H9 (cell line): ENCODE data around the gene ACSL6. TPM values are rescaled to one million over a fixed set of nuclear protein-coding genes. Genes with fewer than 3 reads are reported as not detected.

Experiments
- DNase-seq: peaks from one replicate; pipeline ENCODE4 v3.0.0-alpha.2; 2017
- H2AFZ ChIP-seq: one replicate; pipeline ENCODE4 v1.6.1; 2013; ENCODE audit warnings: mild to moderate bottlenecking, low read length, control low read depth, moderate library complexity
- H2AK5ac ChIP-seq: 2 replicates; pipeline ENCODE4 v1.6.1; 2013; ENCODE audit warnings: low read length, control low read depth, mixed read lengths; ENCODE audit not compliant: insufficient read length
- H2BK120ac ChIP-seq: one replicate; pipeline ENCODE4 v1.6.1; 2013; ENCODE audit warnings: low read depth, mild to moderate bottlenecking, low read length, control low read depth, inconsistent platforms; ENCODE audit not compliant: poor library complexity, severe bottlenecking
- H2BK12ac ChIP-seq: 2 replicates; pipeline ENCODE4 v1.6.1; 2013; ENCODE audit warnings: low read length, control low read depth, mixed read lengths, low read depth; ENCODE audit not compliant: insufficient read length
- H2BK15ac ChIP-seq: 2 replicates; pipeline ENCODE4 v1.6.1; 2013; ENCODE audit warnings: low read depth, low read length, control low read depth
- H2BK20ac ChIP-seq: one replicate; pipeline ENCODE4 v1.6.1; 2013; ENCODE audit warnings: low read depth, mild to moderate bottlenecking, low read length, control low read depth, inconsistent platforms; ENCODE audit not compliant: poor library complexity, severe bottlenecking
- H2BK5ac ChIP-seq: 2 replicates; pipeline ENCODE4 v1.6.1; 2013; ENCODE audit warnings: low read length, control low read depth, mixed read lengths; ENCODE audit not compliant: insufficient read length
- H3K14ac ChIP-seq: 2 replicates; pipeline ENCODE4 v1.6.1; 2013; ENCODE audit warnings: low read length, control low read depth; ENCODE audit not compliant: insufficient read depth
- H3K18ac ChIP-seq: 2 replicates; pipeline ENCODE4 v1.6.1; 2013; ENCODE audit warnings: low read depth, mild to moderate bottlenecking, mixed read lengths, low read length, control low read depth; ENCODE audit not compliant: insufficient read length
- H3K23ac ChIP-seq: 2 replicates; pipeline ENCODE4 v1.6.1; 2013; ENCODE audit warnings: low read length, control low read depth, mixed read lengths, low read depth; ENCODE audit not compliant: insufficient read length
- H3K23me2 ChIP-seq: 2 replicates; pipeline ENCODE4 v1.6.1; 2013; ENCODE audit warnings: low read depth, mild to moderate bottlenecking, mixed read lengths, low read length, control low read depth; ENCODE audit not compliant: insufficient read length, poor library complexity, severe bottlenecking
- H3K27ac ChIP-seq: 2 replicates; pipeline ENCODE4 v1.5.1; 2013; ENCODE audit warnings: low read length, control low read depth, mixed read lengths, low read depth; ENCODE audit not compliant: insufficient read length
- H3K27me3 ChIP-seq: 2 replicates; pipeline ENCODE4 v1.6.1; 2013; ENCODE audit warnings: low read length, control low read depth, inconsistent platforms; ENCODE audit not compliant: insufficient read depth
- H3K4ac ChIP-seq: 2 replicates; pipeline ENCODE4 v1.6.1; 2013; ENCODE audit warnings: low read depth, mild to moderate bottlenecking, control low read depth, inconsistent platforms, low read length, moderate library complexity
- H3K4me1 ChIP-seq: 2 replicates; pipeline ENCODE4 v1.6.1; 2013; ENCODE audit warnings: low read length, control low read depth, inconsistent platforms; ENCODE audit not compliant: insufficient read depth
- H3K4me2 ChIP-seq: 2 replicates; pipeline ENCODE4 v1.6.1; 2013; ENCODE audit warnings: low read length, control low read depth, mixed read lengths; ENCODE audit not compliant: insufficient read length, insufficient read depth
- H3K56ac ChIP-seq: 2 replicates; pipeline ENCODE4 v1.6.1; 2013; ENCODE audit warnings: low read depth, mild to moderate bottlenecking, mixed read lengths, low read length, control low read depth; ENCODE audit not compliant: insufficient read length
- H3K79me1 ChIP-seq: 2 replicates; pipeline ENCODE4 v1.6.1; 2013; ENCODE audit warnings: low read depth, mild to moderate bottlenecking, moderate library complexity, low read length, control low read depth, inconsistent platforms; ENCODE audit not compliant: insufficient read depth, poor library complexity, severe bottlenecking
- H3K79me2 ChIP-seq: 2 replicates; pipeline ENCODE4 v1.6.1; 2013; ENCODE audit warnings: low read length, control low read depth, inconsistent platforms; ENCODE audit not compliant: insufficient read depth
- H3K9ac ChIP-seq: 2 replicates; pipeline ENCODE4 v1.6.1; 2013; ENCODE audit warnings: low read length, control low read depth, mixed read lengths; ENCODE audit not compliant: insufficient read length; ENCODE audit errors: extremely low read depth
- H3K9me3 ChIP-seq: one replicate; pipeline ENCODE4 v1.6.1; 2013; ENCODE audit warnings: low read depth, low read length, inconsistent platforms; ENCODE audit not compliant: control insufficient read depth
- H3T11ph ChIP-seq: one replicate; pipeline ENCODE4 v1.6.1; 2013; ENCODE audit warnings: mild to moderate bottlenecking, low read length, control low read depth, inconsistent platforms
- H4K20me1 ChIP-seq: one replicate; pipeline ENCODE4 v1.6.1; 2013; ENCODE audit not compliant: control insufficient read depth, insufficient read length, insufficient read depth
- H4K5ac ChIP-seq: 2 replicates; pipeline ENCODE4 v1.6.1; 2013; ENCODE audit warnings: low read depth, mild to moderate bottlenecking, mixed read lengths, low read length, control low read depth; ENCODE audit not compliant: insufficient read length
- H4K8ac ChIP-seq: replicated peaks from 2 replicates; pipeline ENCODE4 v1.6.1; 2013; ENCODE audit warnings: low read length, control low read depth, mixed read lengths, low read depth; ENCODE audit not compliant: insufficient read length
- H4K91ac ChIP-seq: 2 replicates; pipeline ENCODE4 v1.6.1; 2013; ENCODE audit warnings: low read depth, mild to moderate bottlenecking, moderate library complexity, mixed read lengths, low read length, control low read depth; ENCODE audit not compliant: insufficient read length
- H3K27ac Mint-ChIP-seq, 3 experiments: 2 replicates in 2 of 3; 3 replicates in 1 of 3; pipeline ENCODE4 v1.8.0; 2020 to 2021; ENCODE audit warnings: mixed read lengths in 3 of 3, mild to moderate bottlenecking in 1 of 3, moderate library complexity in 1 of 3
- H3K27me3 Mint-ChIP-seq: 2 replicates; pipeline ENCODE4 v1.8.0; 2021; ENCODE audit warnings: low read depth, mild to moderate bottlenecking, moderate library complexity, mixed read lengths
- H3K36me3 Mint-ChIP-seq, 3 experiments: 2 replicates in 2 of 3; 3 replicates in 1 of 3; pipeline ENCODE4 v1.8.0; 2020 to 2021; ENCODE audit warnings: low read depth in 3 of 3, mixed read lengths in 3 of 3; ENCODE audit not compliant: insufficient read depth in 1 of 3
- H3K4me1 Mint-ChIP-seq, 2 experiments: 2 replicates each; pipeline ENCODE4 v1.8.0; 2020; ENCODE audit warnings: mixed read lengths in 2 of 2
- H3K4me3 Mint-ChIP-seq, 2 experiments: 2 replicates in 1 of 2; 3 replicates in 1 of 2; pipeline ENCODE4 v1.8.0; 2020 to 2021; ENCODE audit warnings: mild to moderate bottlenecking in 2 of 2, mixed read lengths in 2 of 2, moderate library complexity in 1 of 2
- H3K9me3 Mint-ChIP-seq, 2 experiments: 2 replicates in 1 of 2; 3 replicates in 1 of 2; pipeline ENCODE4 v1.8.0; 2020; ENCODE audit warnings: mild to moderate bottlenecking in 2 of 2, mixed read lengths in 2 of 2, moderate library complexity in 1 of 2
- CTCF ChIP-seq: fragments of 200-600 bp; sonication (generic); conservative IDR thresholded peaks from 3 replicates; pipeline ENCODE4 v1.8.0; 2021; ENCODE audit warnings: antibody characterized with exemption, mild to moderate bottlenecking
- WGBS: extraction: QIAGEN DNeasy Blood & Tissue Kit; methylation state at CpG from one replicate; pipeline ENCODE4 v1.1.7; 2013; ENCODE audit warnings: missing lambda C conversion rate, low lambda C conversion rate, mixed read lengths; ENCODE audit not compliant: insufficient read length; ENCODE audit errors: extremely low coverage; 5-methylcytosine and 5-hydroxymethylcytosine counted together
- total RNA-seq: library from RNA; stranded (reverse); gene quantifications from 2 replicates; pipeline ENCODE4 v1.2.1, GENCODE V29; 2021

ACSL6 gene
- total RNA-seq, 1 experiment from 2014 or later: 1.6 TPM

- WGBS: no CpG with 5 or more reads among the region's 3 CpGs
Measured at GRCh38 chr5:131952301-131952857, 59.1 kb downstream of the ACSL6 start.

More at GRCh38 chr5:131952301-131952857, 59.1 kb downstream of the ACSL6 start:
- no peak overlapping the region for H2AFZ ChIP-seq
- H4K8ac ChIP-seq: no peak overlapping the region
- no peaks in the 10 kb centered on the region for H3K79me2 ChIP-seq
- no peak overlapping the region for H2BK20ac ChIP-seq
- no peak overlapping the region for H3K9ac ChIP-seq
- H3K23ac ChIP-seq: no peak overlapping the region
- no peak overlapping the region for H2BK5ac ChIP-seq
- no peak overlapping the region for H3K56ac ChIP-seq
- H3K27me3 Mint-ChIP-seq: no peaks in the 10 kb centered on the region
- no peak overlapping the region for H3K4me3 Mint-ChIP-seq
- H3K27me3 ChIP-seq: no peaks in the 10 kb centered on the region
- H2BK15ac ChIP-seq: no peak overlapping the region
- H3K9me3 Mint-ChIP-seq: no peaks in the 10 kb centered on the region
- H3K27ac Mint-ChIP-seq: no peak overlapping the region
- no peak for TF ChIP-seq CTCF
- H3K4me2 ChIP-seq: no peak overlapping the region
- no peak overlapping the region for H2BK12ac ChIP-seq
- no peaks in the 10 kb centered on the region for H3K9me3 ChIP-seq
- H2BK120ac ChIP-seq: no peak overlapping the region
- H3K23me2 ChIP-seq: no peaks in the 10 kb centered on the region
- no peak overlapping the region for H2AK5ac ChIP-seq
- H3K4ac ChIP-seq: no peak overlapping the region
- no peak overlapping the region for H3K14ac ChIP-seq
- no peak overlapping the region for H3T11ph ChIP-seq
- H3K27ac ChIP-seq: no peak overlapping the region
- H3K4me1 Mint-ChIP-seq: no peaks in the 10 kb centered on the region
- H4K20me1 ChIP-seq: no peaks in the 10 kb centered on the region
- DNase-seq: no peak
- no peaks in the 10 kb centered on the region for H3K36me3 Mint-ChIP-seq
- no peaks in the 10 kb centered on the region for H3K4me1 ChIP-seq
- no peak overlapping the region for H3K18ac ChIP-seq
- H4K5ac ChIP-seq: no peak overlapping the region
- no peak overlapping the region for H4K91ac ChIP-seq
- no peaks in the 10 kb centered on the region for H3K79me1 ChIP-seq
